K562 (cell line): Measurements from ENCODE around the gene GARNL3. TPM values are rescaled to one million over a fixed set of nuclear protein-coding genes. Genes with fewer than 3 reads are reported as not detected.

Experiments
- ATAC-seq: fragments of 200-7000 bp; cut with Tn5 transposase; 3 replicates; pipeline ENCODE4 v1.9.1; 2020; ENCODE audit warnings: moderate library complexity
- BruUV-seq: library from RNA; stranded (reverse); fragments of 400-500 nt; replicated peaks from 2 replicates; lab custom pipeline; 2021; lab: Mats Ljungman, UMichigan
- CTCF ChIA-PET: fragments of 300-600 bp; formaldehyde crosslinking; extraction: SDS; loops from one replicate; lab custom pipeline; 2021; ENCODE audit warnings: low intra/inter-chr PET ratio; lab: Yijun Ruan, JAX
- POLR2A ChIA-PET: fragments of 300-600, 350-650 bp; sonication (Branson Sonifier 250); formaldehyde crosslinking; extraction: SDS; loops from one replicate; lab custom pipeline; 2021; ENCODE audit warnings: antibody characterized with exemption, inconsistent platforms; lab: Yijun Ruan, JAX
- DNase-seq, 4 experiments: peaks; one replicate each; pipeline versions ENCODE4 v3.0.0 to v3.0.0-alpha.2; 2011 to 2018; ENCODE audit warnings: low spot score in 3 of 4, mixed read lengths in 3 of 4; ENCODE audit errors: extremely low read depth in 1 of 4
- FAIRE-seq: peaks from 2 replicates; lab custom pipeline; 2011; peaks lifted over from hg19 to GRCh38; lab: Jason Lieb, UNC
- H2AFZ ChIP-seq: 2 replicates; pipeline ENCODE4 v1.6.0; 2011; ENCODE audit warnings: low read depth, low read length, control low read depth, inconsistent platforms
- H3K27ac ChIP-seq: fragments of 200-600 bp; 3 replicates; pipeline ENCODE4 v1.8.0; 2011; ENCODE audit warnings: low read depth, mild to moderate bottlenecking, control low read depth, inconsistent platforms, low read length, moderate library complexity, mixed read lengths; ENCODE audit errors: extremely low read depth
- H3K27me3 ChIP-seq, 2 experiments: fragments of 300-600 bp in 1 of 2; 2 replicates in 1 of 2; 3 replicates in 1 of 2; pipeline versions ENCODE4 v1.6.0 to v1.8.0; 2011; ENCODE audit warnings: inconsistent platforms in 2 of 2, low read length in 2 of 2, mild to moderate bottlenecking in 1 of 2, mixed read lengths in 1 of 2, moderate library complexity in 1 of 2; ENCODE audit not compliant: control insufficient read depth in 2 of 2, insufficient read depth in 2 of 2
- H3K36me3 ChIP-seq: fragments of 300-600 bp; 3 replicates; pipeline ENCODE4 v1.8.0; 2011; ENCODE audit warnings: mild to moderate bottlenecking, low read length, inconsistent platforms; ENCODE audit not compliant: control insufficient read depth, insufficient read depth
- H3K4me1 ChIP-seq, 2 experiments: fragments of 200-600 bp in 1 of 2; replicated peaks in 1 of 2; 2 replicates in 1 of 2; 3 replicates in 1 of 2; pipeline versions ENCODE4 v1.5.1 to v1.8.0; 2011; ENCODE audit warnings: inconsistent platforms in 2 of 2, low read length in 2 of 2, mild to moderate bottlenecking in 1 of 2, mixed read lengths in 1 of 2, moderate library complexity in 1 of 2; ENCODE audit not compliant: control insufficient read depth in 2 of 2, insufficient read depth in 2 of 2
- H3K4me2 ChIP-seq: 2 replicates; pipeline ENCODE4 v1.6.1; 2011; ENCODE audit warnings: low read length, control low read depth, inconsistent platforms, mixed read lengths; ENCODE audit not compliant: insufficient read depth
- H3K4me3 ChIP-seq: fragments of 200-600 bp; sonication (generic), shearing (Covaris generic); 2 replicates; pipeline ENCODE4 v1.5.1; 2016; ENCODE audit warnings: control low read depth, inconsistent platforms
- H3K79me2 ChIP-seq: fragments of 200-600 bp; 3 replicates; pipeline ENCODE4 v1.8.0; 2011; ENCODE audit warnings: low read length, inconsistent platforms; ENCODE audit not compliant: control insufficient read depth, insufficient read depth
- H3K9ac ChIP-seq, 2 experiments: 2 replicates each; pipeline versions ENCODE4 v1.6.0 to v1.6.1; 2011; ENCODE audit warnings: low read depth in 2 of 2, low read length in 2 of 2, control low read depth in 1 of 2, inconsistent platforms in 1 of 2, mild to moderate bottlenecking in 1 of 2, mixed read lengths in 1 of 2; ENCODE audit not compliant: insufficient read depth in 1 of 2
- H3K9me1 ChIP-seq: one replicate; pipeline ENCODE4 v1.6.0; 2011; ENCODE audit warnings: inconsistent platforms, mild to moderate bottlenecking, low read length, moderate library complexity; ENCODE audit not compliant: control insufficient read depth, insufficient read depth
- H3K9me3 ChIP-seq: replicated peaks from 2 replicates; pipeline ENCODE4 v1.5.1; 2011; ENCODE audit warnings: low read depth, low read length, inconsistent platforms; ENCODE audit not compliant: control insufficient read depth, insufficient read depth
- H4K20me1 ChIP-seq: replicated peaks from 2 replicates; pipeline ENCODE4 v1.6.1; 2011; ENCODE audit warnings: low read length, inconsistent platforms, mixed read lengths; ENCODE audit not compliant: control insufficient read depth, insufficient read depth
- ASH1L ChIP-seq: fragments of 450-650 bp; IDR thresholded peaks from 2 replicates; pipeline ENCODE4 v1.6.1; 2018; ENCODE audit warnings: borderline replicate concordance, mild to moderate bottlenecking, low read depth; ENCODE audit not compliant: partially characterized antibody
- CREBBP ChIP-seq: IDR thresholded peaks from one replicate; pipeline ENCODE4 v1.6.1; 2012; ENCODE audit warnings: low read depth, mild to moderate bottlenecking, control low read depth, inconsistent platforms, low read length
- HCFC1 ChIP-seq: IDR thresholded peaks from 2 replicates; pipeline ENCODE4 v1.6.1; 2012; ENCODE audit warnings: low read depth, low read length, improper control_type of control experiment
- STAG1 ChIP-seq: sonication (generic); formaldehyde crosslinking; IDR thresholded peaks from 2 replicates; pipeline ENCODE4 v1.5.0; 2020; ENCODE audit warnings: missing genetic modification reagents, borderline replicate concordance
- THRAP3 ChIP-seq: fragments of 450-650 bp; IDR thresholded peaks from 2 replicates; pipeline ENCODE4 v1.6.1; 2016; ENCODE audit warnings: mild to moderate bottlenecking, inconsistent platforms, borderline replicate concordance
- ZNF586 ChIP-seq: fragments of 450-650 bp; formaldehyde crosslinking; conservative IDR thresholded peaks from 2 replicates; pipeline ENCODE4 v1.4.0; 2020; ENCODE audit warnings: mild to moderate bottlenecking, moderate library complexity
- ZNF668 ChIP-seq: fragments of 250-450 bp; sonication (Bioruptor Pico); IDR thresholded peaks from 2 replicates; pipeline ENCODE4 v1.8.0; 2022; ENCODE audit warnings: mild to moderate bottlenecking, inconsistent platforms
- WGBS: fragments of 100-300 bp; shearing (Covaris generic); methylation state at CpG from one replicate; pipeline ENCODE4 v1.1.6; 2016; ENCODE audit warnings: low coverage, mixed read lengths; ENCODE audit not compliant: insufficient coverage; ENCODE audit errors: missing lambda C conversion rate; 5-methylcytosine and 5-hydroxymethylcytosine counted together
- in situ Hi-C: fragments of 300-500 bp; cut with MboI; formaldehyde crosslinking; loops from 4 replicates; pipeline ENCODE4 v1.15.0; 2018; ENCODE audit warnings: inconsistent platforms, mixed read lengths
- intact Hi-C: fragments of 100-400 bp; cut with micrococcal nuclease; formaldehyde crosslinking; loops from 2 replicates; pipeline ENCODE4 v1.14.2; 2022
- polyA plus RNA-seq, 8 experiments: library from polyadenylated mRNA; depleted of rRNA in 4 of 8; stranded (reverse) in 5 of 8; unstranded in 3 of 8; fragments of >200 nt; fragmentation: Nextera tagmentation in 2 of 8; fragmentation: Illumina TruSeq in 1 of 8; extraction: Ambion mirVana in 2 of 8; extraction: Trizol in 1 of 8; gene quantifications; 2 replicates each; pipeline versions ENCODE4 v1.2.1 to v1.2.3, GENCODE V29; 2011 to 2014; ENCODE audit warnings: inconsistent platforms in 1 of 8, missing spikeins in 1 of 8
- total RNA-seq, 7 experiments: library from RNA; depleted of rRNA in 6 of 7; stranded (reverse); fragments of >200 nt in 6 of 7; fragmentation: Illumina TruSeq in 2 of 7; extraction: Trizol in 2 of 7; gene quantifications; 2 replicates each; pipeline versions ENCODE4 v1.2.1 to v1.2.3, GENCODE V29; 2011 to 2021; ENCODE audit warnings: low replicate concordance in 1 of 7
- TF ChIP-seq, protein P1 (sequence below), 2 experiments: fragments of 150-350 bp in 1 of 2; IDR thresholded peaks; 2 replicates each; pipeline ENCODE4 v1.6.1; 2012 to 2016; ENCODE audit warnings: low read depth in 2 of 2, low read length in 2 of 2, mild to moderate bottlenecking in 1 of 2, moderate library complexity in 1 of 2
- TF ChIP-seq, protein P2 (sequence below), 2 experiments: fragments of 450-650 bp; conservative IDR thresholded peaks; 2 replicates each; pipeline ENCODE4 v1.6.1; 2017; ENCODE audit warnings: mild to moderate bottlenecking in 2 of 2, moderate library complexity in 2 of 2
- TF ChIP-seq, protein P3 (sequence below): fragments of 450-650 bp; IDR thresholded peaks from 2 replicates; pipeline ENCODE4 v1.6.1; 2016; ENCODE audit warnings: missing biosample characterization, missing genetic modification characterization

Gene GARNL3
- total and polyA plus RNA-seq, 9 of the 15 experiments (the other 6 are each of a cell fraction or from before 2014, with no cell fraction given) = 0.35 to 2.7 (median 1.6) TPM

DNA sequence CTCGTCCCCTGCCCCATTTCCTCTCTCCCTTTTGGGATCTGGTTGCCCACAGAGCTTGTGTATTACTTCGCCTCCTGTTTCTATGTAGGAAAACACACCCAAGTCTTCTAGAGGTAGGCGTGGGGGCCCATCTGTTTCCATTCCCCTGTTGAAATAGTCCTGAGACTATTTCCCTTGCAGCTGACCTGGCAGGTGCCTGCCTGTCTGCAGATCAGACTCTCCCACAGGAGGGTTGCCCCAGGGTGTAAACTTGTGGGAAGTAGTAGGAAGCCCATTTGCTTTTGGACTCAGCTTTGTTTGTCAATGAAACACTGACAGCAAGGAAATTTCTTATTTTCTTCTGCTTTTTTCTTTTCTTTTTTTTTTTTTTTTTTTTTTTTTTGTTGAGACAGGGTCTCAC is 16.3 kb upstream of the GARNL3 start:
- ATAC-seq = no peak
- DNase-seq = no peak
- TF ChIP-seq HCFC1 (no peak), ASH1L (no peak), ZNF668 (CRISPR knock-in tag) (no peak), ZNF586 (CRISPR knock-in tag) (no peak), THRAP3 (no peak), CREBBP (no peak), STAG1 (CRISPR knock-in tag) (no peak)
- TF ChIP-seq, protein P1, sequence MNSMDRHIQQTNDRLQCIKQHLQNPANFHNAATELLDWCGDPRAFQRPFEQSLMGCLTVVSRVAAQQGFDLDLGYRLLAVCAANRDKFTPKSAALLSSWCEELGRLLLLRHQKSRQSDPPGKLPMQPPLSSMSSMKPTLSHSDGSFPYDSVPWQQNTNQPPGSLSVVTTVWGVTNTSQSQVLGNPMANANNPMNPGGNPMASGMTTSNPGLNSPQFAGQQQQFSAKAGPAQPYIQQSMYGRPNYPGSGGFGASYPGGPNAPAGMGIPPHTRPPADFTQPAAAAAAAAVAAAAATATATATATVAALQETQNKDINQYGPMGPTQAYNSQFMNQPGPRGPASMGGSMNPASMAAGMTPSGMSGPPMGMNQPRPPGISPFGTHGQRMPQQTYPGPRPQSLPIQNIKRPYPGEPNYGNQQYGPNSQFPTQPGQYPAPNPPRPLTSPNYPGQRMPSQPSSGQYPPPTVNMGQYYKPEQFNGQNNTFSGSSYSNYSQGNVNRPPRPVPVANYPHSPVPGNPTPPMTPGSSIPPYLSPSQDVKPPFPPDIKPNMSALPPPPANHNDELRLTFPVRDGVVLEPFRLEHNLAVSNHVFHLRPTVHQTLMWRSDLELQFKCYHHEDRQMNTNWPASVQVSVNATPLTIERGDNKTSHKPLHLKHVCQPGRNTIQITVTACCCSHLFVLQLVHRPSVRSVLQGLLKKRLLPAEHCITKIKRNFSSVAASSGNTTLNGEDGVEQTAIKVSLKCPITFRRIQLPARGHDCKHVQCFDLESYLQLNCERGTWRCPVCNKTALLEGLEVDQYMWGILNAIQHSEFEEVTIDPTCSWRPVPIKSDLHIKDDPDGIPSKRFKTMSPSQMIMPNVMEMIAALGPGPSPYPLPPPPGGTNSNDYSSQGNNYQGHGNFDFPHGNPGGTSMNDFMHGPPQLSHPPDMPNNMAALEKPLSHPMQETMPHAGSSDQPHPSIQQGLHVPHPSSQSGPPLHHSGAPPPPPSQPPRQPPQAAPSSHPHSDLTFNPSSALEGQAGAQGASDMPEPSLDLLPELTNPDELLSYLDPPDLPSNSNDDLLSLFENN (IDR thresholded peaks at IDR 0.05; ENCODE audit: low read depth in 2 of 2, low read length in 2 of 2) = no peak
- TF ChIP-seq, protein P2, sequence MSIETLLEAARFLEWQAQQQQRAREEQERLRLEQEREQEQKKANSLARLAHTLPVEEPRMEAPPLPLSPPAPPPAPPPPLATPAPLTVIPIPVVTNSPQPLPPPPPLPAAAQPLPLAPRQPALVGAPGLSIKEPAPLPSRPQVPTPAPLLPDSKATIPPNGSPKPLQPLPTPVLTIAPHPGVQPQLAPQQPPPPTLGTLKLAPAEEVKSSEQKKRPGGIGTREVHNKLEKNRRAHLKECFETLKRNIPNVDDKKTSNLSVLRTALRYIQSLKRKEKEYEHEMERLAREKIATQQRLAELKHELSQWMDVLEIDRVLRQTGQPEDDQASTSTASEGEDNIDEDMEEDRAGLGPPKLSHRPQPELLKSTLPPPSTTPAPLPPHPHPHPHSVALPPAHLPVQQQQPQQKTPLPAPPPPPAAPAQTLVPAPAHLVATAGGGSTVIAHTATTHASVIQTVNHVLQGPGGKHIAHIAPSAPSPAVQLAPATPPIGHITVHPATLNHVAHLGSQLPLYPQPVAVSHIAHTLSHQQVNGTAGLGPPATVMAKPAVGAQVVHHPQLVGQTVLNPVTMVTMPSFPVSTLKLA (conservative IDR thresholded peaks at IDR 0.05) = no peak
- TF ChIP-seq, protein P3, sequence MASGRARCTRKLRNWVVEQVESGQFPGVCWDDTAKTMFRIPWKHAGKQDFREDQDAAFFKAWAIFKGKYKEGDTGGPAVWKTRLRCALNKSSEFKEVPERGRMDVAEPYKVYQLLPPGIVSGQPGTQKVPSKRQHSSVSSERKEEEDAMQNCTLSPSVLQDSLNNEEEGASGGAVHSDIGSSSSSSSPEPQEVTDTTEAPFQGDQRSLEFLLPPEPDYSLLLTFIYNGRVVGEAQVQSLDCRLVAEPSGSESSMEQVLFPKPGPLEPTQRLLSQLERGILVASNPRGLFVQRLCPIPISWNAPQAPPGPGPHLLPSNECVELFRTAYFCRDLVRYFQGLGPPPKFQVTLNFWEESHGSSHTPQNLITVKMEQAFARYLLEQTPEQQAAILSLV = no peak
- no peaks in the 10 kb centered on the region; the same call in 1 of the 2 replicates for H4K20me1 ChIP-seq
- BruUV-seq = no TSS peak
- no peaks in the 10 kb centered on the region for H3K9me1 ChIP-seq
- H2AFZ ChIP-seq = no peak overlapping the region
- no peaks in the 10 kb centered on the region for H3K9me3 ChIP-seq
- 0 out of 5 replicates have a peak, but pooled peaks cover 3 to 5% of the 10 kb centered on the region in 2 experiments for H3K27me3 ChIP-seq
- in situ Hi-C loops = no loop called here
- H3K79me2 ChIP-seq = no peaks in the 10 kb centered on the region
- ChIA-PET POLR2A (interaction anchor here (0.8 to 1.5 kb wide), 3 partner anchors 13 to 24 kb away, joined by 3 to 6 read pairs (median 4); partner anchors contain the start of gene GARNL3), CTCF (no interaction called here)
- no peak overlapping the region for H3K9ac ChIP-seq
- H3K36me3 ChIP-seq = no peaks in the 10 kb centered on the region
- intact Hi-C loops = loop anchor here (10.0 kb wide), 1 partner anchor 63 kb away; no protein-coding TSS in a partner anchor
- H3K4me3 ChIP-seq = no peak overlapping the region
- H3K4me2 ChIP-seq = no peak overlapping the region
- 4% methylated on average over 3 of the region's 3 CpGs for WGBS
- H3K27ac ChIP-seq = no peak overlapping the region
- H3K4me1 ChIP-seq = peaks cover 3 to 6% of the 10 kb centered on the region in 2 experiments; a peak in 3 of 5 replicates
- no peak for FAIRE-seq
